ENCODE data around the gene CNOT4. TPM values are rescaled to one million over a fixed set of nuclear protein-coding genes. Genes with fewer than 3 reads are reported as not detected.

Gene CNOT4
- total and polyA plus RNA-seq, 4 donors = 5.6 to 61.4 (median 11.7) TPM

- no peak for TF ChIP-seq CTCF (IDR thresholded peaks at IDR 0.05; ENCODE audit: control extremely low read depth, extremely low read depth)
- ATAC-seq (ENCODE audit: insufficient read depth, low FRiP score) = no peak
- 81 to 82% methylated on average over 3 of the region's 3 CpGs for WGBS, 2 donors
- peaks cover 0 to 19% (median 13%) of the 10 kb centered on the region in 5 donors for H3K4me1 ChIP-seq (ENCODE audit: control insufficient read depth in 5 of 5, insufficient read depth in 5 of 5, low read length in 5 of 5)
- H3K27ac ChIP-seq (ENCODE audit: low read depth in 1 of 2, low read length in 1 of 2) = no peak overlapping the region
- no peak overlapping the region for H3K9ac ChIP-seq (ENCODE audit: insufficient read depth in 1 of 2, low read length in 2 of 2)
- H3K27me3 ChIP-seq (ENCODE audit: control insufficient read depth in 3 of 3, insufficient read depth in 3 of 3, low read length in 2 of 3) = no peaks in the 10 kb centered on the region
- H3K36me3 ChIP-seq (ENCODE audit: control insufficient read depth in 4 of 4, insufficient read depth in 4 of 4, low read length in 4 of 4) = peaks cover 0 to 4% (median under 1%) of the 10 kb centered on the region in 4 donors
- no peak overlapping the region for H3K4me3 ChIP-seq
- peak in 2 of 3 donors; percentile 27 to 43 for DNase-seq
- H3K9me3 ChIP-seq (ENCODE audit: control insufficient read depth in 4 of 4, insufficient read depth in 3 of 4, low read length in 3 of 4) = no peaks in the 10 kb centered on the region
Observed at GRCh38 chr7:135486261-135486920, 23.5 kb downstream of the CNOT4 start.

GRCh38 chr7:135481598-135481979, 28.3 kb downstream of the CNOT4 start:
- ATAC-seq (ENCODE audit: insufficient read depth, low FRiP score) (no peak), DNase-seq (no peak)
- H3K9me3 ChIP-seq (ENCODE audit: control insufficient read depth in 4 of 4, insufficient read depth in 3 of 4, low read length in 3 of 4) = no peaks in the 10 kb centered on the region
- H3K9ac ChIP-seq (ENCODE audit: insufficient read depth in 1 of 2, low read length in 2 of 2) = no peak overlapping the region
- peaks cover 0 to 4% (median 2%) of the 10 kb centered on the region in 4 donors for H3K36me3 ChIP-seq (ENCODE audit: control insufficient read depth in 4 of 4, insufficient read depth in 4 of 4, low read length in 4 of 4)
- H3K4me3 ChIP-seq = no peak overlapping the region
- TF ChIP-seq CTCF (IDR thresholded peaks at IDR 0.05; ENCODE audit: control extremely low read depth, extremely low read depth) = no peak
- H3K27ac ChIP-seq (ENCODE audit: low read depth in 1 of 2, low read length in 1 of 2) = no peak overlapping the region
- H3K27me3 ChIP-seq (ENCODE audit: control insufficient read depth in 3 of 3, insufficient read depth in 3 of 3, low read length in 2 of 3) = no peaks in the 10 kb centered on the region
- peaks cover 0 to 4% (median 0%) of the 10 kb centered on the region in 5 donors for H3K4me1 ChIP-seq (ENCODE audit: control insufficient read depth in 5 of 5, insufficient read depth in 5 of 5, low read length in 5 of 5)

GRCh38 chr7:135480966-135481597, 28.8 kb downstream of the CNOT4 start:
- Histone ChIP-seq H3K4me3 (no peak overlapping the region), H3K9ac (ENCODE audit: insufficient read depth in 1 of 2, low read length in 2 of 2) (no peak overlapping the region), H3K27me3 (ENCODE audit: control insufficient read depth in 3 of 3, insufficient read depth in 3 of 3, low read length in 2 of 3) (no peaks in the 10 kb centered on the region), H3K27ac (ENCODE audit: low read depth in 1 of 2, low read length in 1 of 2) (no peak overlapping the region), H3K4me1 (ENCODE audit: control insufficient read depth in 5 of 5, insufficient read depth in 5 of 5, low read length in 5 of 5) (peaks cover 0 to 4% (median 0%) of the 10 kb centered on the region in 5 donors), H3K9me3 (ENCODE audit: control insufficient read depth in 4 of 4, insufficient read depth in 3 of 4, low read length in 3 of 4) (no peaks in the 10 kb centered on the region), H3K36me3 (ENCODE audit: control insufficient read depth in 4 of 4, insufficient read depth in 4 of 4, low read length in 4 of 4) (peaks cover 0 to 4% (median 2%) of the 10 kb centered on the region in 4 donors)
- TF ChIP-seq CTCF (IDR thresholded peaks at IDR 0.05; ENCODE audit: control extremely low read depth, extremely low read depth) = no peak
- 43 to 49% methylated on average over 3 of the region's 3 CpGs for WGBS, 2 donors
- ATAC-seq (ENCODE audit: insufficient read depth, low FRiP score) (no peak), DNase-seq (no peak)
